CD4-positive, alpha-beta T cell treated with Interleukin-10 for 1 hour (primary cell): Measurements from ENCODE around the gene C5orf63.
A peak's percentile ranks its signal among the peaks of the same experiment; 100 is the strongest.
"Not testable (repeated sequence)": the region's sequence is repeated elsewhere in the genome, so short reads cannot be mapped to it uniquely, and the experiment has no call there.

Experiments used
- DNase-seq: peaks from one replicate; pipeline ENCODE4 v3.0.0-alpha.2; 2020

C5orf63 gene

DNA sequence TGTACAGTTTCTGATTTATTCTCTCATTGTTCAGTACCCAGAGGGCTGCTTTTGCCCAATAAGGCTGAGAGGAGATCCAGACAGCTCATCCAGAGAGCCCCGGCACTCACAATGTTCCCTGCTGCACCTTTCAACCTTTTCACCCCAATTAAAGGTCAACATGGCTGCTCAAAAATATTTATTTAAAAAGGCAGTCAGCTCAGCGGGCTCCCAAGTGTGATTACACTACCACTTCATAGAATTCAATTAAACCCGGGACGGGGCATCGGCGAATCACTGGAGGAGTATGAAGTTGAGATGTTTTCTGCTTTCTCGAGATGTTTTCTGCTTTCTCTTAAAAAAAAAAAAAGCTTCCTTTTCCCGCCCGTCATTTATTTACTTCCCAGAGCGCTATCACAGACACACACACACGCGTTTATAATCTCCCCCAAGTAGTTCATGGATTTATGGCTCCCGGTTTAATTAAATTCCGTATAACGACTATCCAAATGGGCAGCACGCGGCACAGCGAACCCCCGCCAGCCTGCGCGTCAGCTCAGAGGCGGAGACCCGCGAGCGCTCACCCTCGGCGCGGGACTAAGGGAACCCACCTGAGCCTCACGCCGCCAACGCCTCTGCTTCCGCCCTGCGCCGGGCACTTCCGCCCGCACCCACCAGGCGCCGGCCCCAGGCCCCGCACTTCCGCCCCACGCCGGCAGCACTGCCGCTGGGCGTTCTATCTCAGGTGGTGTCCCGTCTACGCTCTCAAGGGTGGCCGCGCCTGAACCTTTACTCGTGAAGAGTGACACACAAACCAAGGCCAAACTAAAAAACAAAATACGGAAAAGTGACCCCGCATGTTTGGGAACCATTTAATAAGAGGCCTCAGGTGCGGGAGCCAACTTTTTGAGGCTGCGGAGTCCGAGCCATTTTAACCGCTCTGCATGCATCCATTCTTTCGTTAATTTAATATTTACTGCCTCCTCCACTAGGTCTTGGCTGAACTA, at the start of gene C5orf63:
Gene C5orf63 (minus strand): TSS at position 642 of the 986 bp plus-strand sequence. CDS start 14,507 bp downstream, outside the sequence.
- DNase-seq, result peak; percentile 72

- DNase-seq, result no peak
These were observed 39.1 kb upstream of the C5orf63 start for GRCh38 chr5:127112347-127112864.

DNA sequence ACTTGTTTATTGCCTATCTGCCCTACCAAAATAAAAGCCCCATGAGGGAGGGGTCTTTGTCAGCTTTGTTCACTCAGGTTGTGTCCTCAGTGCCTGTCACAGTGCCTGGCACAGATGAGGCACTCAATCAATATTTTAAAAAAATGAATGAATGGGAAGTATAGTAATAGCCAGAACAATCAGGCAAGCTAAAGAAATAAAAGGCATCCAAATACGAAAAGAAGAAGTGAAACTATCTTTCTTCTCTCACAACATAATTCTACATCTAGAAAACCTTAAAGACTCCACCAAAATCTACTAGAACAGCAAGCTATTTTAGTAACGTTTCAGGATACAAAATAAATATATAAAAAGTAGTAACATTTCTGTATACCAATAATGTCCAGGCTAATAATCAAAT, 37.8 kb upstream of the C5orf63 start:
- no peak for DNase-seq

DNA sequence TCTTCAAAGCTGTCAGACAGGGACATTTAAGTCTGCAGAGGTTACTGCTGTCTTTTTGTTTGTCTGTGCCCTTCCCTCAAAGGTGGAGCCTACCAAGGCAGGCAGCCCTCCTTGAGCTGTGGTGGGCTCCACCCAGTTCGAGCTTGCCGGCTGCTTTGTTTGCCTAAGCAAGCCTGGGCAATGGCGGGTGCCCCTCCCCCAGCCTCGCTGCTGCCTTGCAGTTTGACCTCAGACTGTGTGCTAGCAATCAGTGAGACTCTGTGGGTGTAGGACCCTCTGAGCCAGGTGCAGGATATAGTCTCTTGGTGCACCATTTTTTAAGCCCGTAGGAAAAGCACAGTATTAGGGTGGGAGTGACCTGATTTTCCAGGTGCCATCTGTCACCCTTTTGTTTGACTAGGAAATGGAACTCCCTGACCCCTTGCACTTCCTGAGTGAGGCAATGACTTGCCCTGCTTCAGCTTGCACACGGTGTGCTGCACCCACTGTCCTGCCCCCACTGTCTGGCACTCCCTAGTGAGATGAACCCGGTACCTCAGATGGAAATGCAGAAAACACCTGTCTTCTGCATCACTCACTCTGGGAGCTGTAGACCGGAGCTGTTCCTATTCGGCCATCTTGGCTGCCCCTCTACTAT, 35.4 kb upstream of the C5orf63 start:
- DNase-seq, result not testable (repeated sequence)

GRCh38 chr5:127101935-127102334, 28.6 kb upstream of the C5orf63 start:
- no peak for DNase-seq

- no peak for DNase-seq
These were observed 28.2 kb upstream of the C5orf63 start for GRCh38 chr5:127101533-127101932.

- DNase-seq, result no peak
These were observed 24.9 kb upstream of the C5orf63 start for GRCh38 chr5:127098241-127098640.

DNA sequence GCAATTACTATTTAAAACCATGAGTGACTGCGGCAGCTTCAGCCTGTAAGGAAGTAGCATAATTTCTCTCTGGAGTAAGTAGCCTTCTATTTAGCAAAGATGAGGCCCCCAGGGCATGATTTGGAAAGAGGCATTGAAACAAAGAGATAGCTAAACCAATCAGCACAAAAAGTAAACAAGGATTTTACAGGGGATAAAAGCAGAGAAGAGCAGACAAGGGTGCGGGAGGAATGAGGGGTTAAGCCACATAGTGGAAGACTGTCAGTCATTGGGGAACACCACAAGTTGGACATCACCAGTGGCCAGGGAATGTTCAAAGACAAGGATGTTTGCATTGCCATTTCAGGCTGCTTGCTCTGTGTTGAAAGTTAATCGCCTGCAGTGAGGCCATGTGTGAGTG, 24.0 kb upstream of the C5orf63 start:
- no peak for DNase-seq

GRCh38 chr5:127096328-127096993, 23.2 kb upstream of the C5orf63 start:
- DNase-seq, result no peak

GRCh38 chr5:127094161-127094814, 21.0 kb upstream of the C5orf63 start:
- no peak for DNase-seq

DNA sequence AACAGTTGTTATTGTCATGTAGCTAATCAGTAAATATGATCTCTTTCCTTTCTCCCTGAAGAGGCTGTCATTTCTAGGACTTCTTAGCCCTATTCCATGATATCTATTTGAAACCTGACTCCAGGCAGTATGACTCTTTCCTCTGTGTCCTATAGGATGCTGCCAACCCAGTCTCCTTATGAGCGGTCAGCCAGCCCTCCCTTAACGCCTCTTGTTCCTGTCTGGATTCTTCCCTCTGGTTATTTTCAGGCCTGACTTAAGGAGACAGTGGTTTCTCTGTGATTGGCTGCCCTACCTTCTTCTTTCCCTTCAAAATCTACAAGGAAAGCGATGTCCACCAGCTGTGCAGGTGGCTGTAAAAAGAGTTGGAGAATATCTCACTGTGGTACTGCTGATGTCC, 19.4 kb upstream of the C5orf63 start:
- DNase-seq, result no peak

DNA sequence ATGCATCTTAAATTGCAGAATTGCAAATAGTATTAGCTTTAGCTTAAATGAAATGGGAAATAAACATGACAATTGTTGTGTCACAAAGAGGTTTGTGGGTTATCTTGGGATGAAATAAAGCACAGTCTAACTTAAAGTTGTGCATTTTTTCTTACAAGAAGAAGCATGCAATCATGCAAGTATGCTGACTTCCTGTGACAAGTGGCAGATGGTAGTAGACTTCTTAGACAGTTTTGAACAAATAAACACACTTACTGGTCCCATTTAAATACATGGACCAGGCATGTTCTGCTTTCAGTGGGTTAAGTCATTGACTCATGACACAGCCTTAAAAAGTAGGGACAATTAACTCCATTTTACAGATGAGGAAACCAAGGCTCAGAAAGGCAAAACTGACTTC, 15.9 kb upstream of the C5orf63 start:
- DNase-seq, result no peak

GRCh38 chr5:127088251-127088650, 14.9 kb upstream of the C5orf63 start:
- no peak for DNase-seq

DNA sequence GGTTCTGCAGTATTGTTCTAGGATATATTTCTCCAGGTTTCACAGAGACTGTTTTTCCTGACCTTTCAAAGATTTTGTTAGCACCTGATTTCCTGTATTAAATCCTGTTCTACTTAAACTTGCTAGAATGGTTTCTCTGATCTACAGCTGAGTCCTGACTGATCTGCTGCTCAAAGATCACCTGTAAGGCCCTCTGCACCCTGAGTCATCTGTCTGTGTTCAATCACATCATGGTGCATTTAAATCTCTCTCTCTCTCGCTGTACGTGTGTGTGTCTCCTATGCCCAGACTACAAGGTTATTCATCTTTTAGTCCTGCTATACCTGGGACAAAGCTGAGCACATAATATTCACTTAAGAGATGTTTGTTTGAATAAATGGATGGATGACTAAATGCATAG, 13.3 kb upstream of the C5orf63 start:
- DNase-seq, result no peak

- DNase-seq, result no peak
These were observed 12.5 kb upstream of the C5orf63 start for GRCh38 chr5:127085796-127086195.

DNA sequence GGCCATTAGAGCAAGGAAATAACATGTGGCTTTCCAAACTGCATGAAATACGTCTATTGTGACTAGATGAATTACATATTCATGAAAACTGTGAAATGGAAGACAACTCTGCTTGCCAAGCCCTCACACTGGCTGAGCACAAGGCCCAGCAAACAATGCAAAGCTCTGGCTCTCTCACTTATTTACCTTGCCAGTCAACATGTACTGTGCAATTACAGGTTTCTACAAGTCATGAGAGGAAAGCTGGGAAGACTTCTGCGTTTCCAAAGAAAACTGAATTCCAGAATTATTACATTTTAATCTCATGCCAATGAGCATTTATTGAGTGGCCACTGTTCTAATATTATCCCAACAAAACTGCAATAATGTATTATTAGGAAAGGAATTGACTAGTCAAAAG, 12.1 kb upstream of the C5orf63 start:
- no peak for DNase-seq

- DNase-seq, result no peak
These were observed 11.4 kb upstream of the C5orf63 start for GRCh38 chr5:127084656-127085055.

- DNase-seq, result no peak
These were observed 10.4 kb upstream of the C5orf63 start for GRCh38 chr5:127083711-127084110.

DNA sequence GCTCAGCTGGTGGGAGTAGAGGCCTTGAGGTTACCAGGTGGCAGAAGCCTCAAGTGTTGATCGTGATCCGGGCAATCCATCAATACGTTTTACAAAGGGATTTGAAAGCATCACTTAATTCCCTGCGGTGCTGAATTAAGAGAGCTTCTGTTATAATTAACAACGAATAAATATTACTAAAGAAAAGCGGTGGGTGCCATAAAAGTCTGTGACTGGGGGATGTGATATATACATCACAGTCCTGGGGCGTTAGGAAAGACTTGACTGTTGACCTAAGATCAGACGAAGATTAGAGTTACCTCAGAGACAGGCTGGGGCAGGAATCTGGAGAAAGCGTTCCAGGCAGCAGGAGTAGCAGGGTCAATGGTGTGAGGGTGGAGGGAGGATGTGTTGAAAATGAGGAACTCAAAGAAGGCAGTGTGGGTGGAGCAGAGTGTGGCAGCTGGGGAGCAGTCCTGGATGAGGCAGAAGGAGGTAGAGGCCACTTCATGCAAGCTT, 6.7 kb upstream of the C5orf63 start:
- DNase-seq, result no peak

DNA sequence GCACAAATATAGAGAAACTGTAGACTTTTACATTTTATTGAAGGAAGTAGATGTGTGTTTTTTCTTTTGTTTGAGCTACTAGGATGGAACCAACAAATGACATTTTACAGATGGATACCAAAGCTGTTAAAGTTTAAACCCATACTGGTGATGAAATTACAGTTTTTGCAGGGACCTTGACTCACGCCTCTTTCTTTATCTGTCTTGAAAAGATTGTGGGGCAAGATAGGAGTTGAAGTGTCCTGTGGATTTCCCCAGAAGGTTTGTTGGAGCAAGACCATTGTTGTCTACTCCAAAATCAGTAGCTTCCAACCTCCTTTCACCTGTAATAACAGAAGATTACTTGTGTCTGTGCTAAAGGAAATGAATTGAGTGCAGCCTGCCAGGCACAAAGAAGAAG, 4.1 kb upstream of the C5orf63 start:
- no peak for DNase-seq

DNA sequence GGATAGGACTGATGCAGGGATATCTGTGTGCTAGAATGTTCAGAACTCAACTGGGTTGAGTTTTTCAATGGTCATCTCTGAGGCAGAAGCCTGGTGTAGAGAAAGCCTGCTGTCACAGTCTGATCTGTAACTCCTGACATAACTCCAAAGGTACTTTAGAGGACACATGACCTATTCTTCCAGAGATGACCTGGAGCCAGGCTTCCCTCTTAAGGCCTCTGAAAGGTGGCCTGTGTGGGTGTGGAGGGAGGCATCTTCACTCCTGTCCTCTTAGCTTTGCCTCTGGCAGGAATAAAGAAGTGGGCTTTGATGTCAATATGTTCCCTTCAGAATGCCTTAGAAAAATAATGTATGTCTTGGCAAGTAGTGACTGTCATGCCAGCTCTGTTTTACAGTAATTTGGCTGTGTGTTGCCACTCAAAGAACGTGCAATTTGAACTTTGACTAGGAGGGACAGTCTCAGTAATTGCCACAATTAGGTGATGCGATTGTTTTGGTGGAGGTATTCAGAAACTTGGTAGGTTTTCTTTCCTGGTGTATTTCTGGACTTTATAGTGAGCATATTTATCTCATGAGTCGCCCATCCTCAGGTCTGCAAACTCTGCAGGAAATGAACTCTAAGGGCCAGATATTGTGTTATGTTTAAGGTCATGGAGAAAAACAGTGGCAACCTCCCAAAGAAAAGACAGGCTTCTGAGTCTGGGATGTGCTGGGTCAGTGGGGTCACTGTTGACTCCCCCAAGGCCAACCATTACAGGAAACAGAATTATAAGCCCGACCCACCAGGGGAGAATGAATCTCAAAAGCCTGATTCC, 3.2 kb upstream of the C5orf63 start:
- no peak for DNase-seq

GRCh38 chr5:127074466-127074865, 1.2 kb upstream of the C5orf63 start:
- no peak for DNase-seq
